LoVo (cell line): ENCODE results near the gene TUBA3C.
"Not testable (repeated sequence)": the region's sequence is repeated elsewhere in the genome, so short reads cannot be mapped to it uniquely, and the experiment has no call there.

Experiments
- DNase-seq: peaks from one replicate; pipeline ENCODE4 v3.0.0-alpha.2; 2016; ENCODE audit warnings: low spot score

The TUBA3C gene

DNA sequence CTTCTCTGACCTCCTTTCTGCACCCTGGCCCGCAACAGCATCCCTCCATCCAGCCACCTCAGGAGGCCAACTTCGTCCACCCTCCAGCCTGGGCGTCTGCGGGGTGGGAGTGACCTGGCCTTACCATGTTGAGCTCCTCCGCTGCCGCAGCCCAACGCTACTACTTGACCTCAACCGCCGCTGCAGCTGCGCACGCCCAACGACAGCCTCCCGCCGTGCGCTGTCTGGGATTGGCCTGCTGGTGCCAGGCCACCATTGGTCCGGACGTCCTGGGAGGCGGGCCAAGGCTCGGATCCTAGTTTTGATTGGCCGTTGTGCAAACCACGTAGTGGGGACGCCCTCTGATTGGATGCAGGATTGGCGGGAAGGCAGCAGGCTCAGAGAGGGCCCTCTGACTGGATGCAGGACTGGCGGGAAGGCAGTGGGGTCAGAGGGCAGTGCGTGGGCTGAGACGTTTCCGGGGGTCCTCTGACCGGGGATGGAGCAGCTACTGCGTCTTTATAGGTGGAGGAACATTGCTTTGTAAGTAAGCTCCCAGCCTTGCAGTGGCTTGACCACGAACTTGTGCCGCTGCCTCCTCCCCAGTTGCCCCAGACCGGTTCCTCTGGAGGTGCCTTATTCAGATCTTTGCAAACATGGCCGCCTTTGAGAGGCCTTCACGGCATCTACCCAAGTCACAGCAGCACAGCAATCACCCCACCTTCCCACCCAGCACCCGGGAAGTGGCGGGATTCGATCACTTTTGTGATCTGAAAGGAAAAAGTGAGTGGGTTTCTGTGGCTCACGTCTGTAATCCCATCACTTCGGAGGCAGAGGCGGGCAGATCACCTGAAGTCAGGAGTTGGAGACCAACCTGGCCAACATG is at the start of gene TUBA3C:
TSS of gene TUBA3C (minus strand) at position 204 of the 865 bp plus-strand sequence. CDS start at position 127, 77 bp downstream.
- DNase-seq: no peak

DNA sequence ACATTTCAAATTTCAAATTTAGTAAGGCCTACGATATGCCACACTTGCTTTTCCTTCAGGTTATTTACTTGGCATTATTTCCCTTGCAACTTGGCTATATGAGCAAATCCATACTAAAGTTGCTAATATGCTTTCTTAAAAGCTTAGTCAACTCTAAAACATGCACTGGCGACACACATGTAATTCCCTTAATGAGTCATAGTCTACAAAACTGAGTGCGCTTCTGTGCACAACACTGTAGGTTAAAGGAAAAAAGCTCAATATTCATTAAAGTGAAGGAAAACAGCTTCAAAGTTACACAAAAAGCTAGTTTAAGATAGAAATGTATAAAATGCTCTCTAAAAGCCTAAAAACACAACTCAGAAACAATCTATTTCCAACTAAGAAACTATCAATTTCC is 25.8 kb upstream of the TUBA3C start:
- DNase-seq: not testable (repeated sequence)

DNA sequence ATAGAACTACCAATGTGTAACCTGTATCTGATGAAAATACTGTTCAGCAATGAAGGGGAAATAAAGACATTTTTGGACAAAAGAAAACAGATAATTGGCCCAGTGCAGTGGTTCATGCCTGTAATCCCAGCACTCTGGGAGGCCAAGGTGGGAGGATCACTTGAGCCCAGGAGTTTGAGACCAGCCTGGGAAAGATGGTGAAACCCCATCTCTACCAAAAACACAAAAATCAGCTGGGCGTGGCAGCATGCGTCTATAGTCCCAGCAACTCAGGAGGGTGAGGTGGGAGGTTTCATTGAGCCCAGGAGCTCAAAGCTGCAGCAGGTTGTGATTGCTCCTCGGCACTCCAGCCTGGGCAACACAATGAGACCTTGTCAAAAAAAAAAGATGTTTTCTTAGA is 11.0 kb upstream of the TUBA3C start:
- not testable (repeated sequence) for DNase-seq

DNA sequence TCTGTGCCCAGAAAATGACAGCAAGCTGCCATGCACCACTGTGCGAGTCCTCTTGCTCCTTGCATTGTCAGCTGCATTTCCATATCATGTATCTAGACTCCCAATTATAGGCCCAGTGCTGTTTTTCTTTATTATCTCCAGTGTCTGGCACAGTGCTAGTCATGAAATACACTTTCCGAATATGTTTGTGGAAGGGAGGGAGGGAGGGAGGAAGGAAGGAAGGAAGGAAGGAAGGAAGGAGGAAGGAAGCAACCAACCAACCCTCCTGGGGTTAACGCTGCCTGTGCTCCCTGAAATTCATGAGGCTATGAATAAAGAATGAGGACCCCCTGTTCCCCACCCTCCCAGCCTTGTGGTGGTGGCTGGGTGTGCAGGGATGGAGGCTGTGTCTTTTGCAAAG is 8.3 kb upstream of the TUBA3C start:
- DNase-seq: not testable (repeated sequence)

DNA sequence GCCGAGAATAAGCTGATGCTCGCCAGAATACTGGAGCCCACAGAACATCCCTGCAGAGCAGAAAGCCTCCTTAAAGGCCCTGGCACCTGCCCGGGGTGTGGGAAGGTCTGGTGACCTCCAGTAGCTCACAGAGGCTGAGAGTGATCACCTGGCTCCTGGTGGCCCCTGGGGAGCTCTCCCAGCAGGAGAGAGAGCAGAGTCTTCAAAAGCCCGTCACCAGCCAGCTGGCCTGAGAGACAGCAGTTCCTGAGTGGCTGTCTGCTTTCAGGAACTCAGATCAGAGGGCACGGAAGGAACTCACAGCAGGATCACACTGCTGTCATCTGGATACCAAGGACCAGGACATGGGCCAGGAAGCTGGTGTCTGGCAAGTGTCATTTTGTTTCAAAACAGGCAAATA is 7.7 kb upstream of the TUBA3C start:
- DNase-seq: not testable (repeated sequence)

DNA sequence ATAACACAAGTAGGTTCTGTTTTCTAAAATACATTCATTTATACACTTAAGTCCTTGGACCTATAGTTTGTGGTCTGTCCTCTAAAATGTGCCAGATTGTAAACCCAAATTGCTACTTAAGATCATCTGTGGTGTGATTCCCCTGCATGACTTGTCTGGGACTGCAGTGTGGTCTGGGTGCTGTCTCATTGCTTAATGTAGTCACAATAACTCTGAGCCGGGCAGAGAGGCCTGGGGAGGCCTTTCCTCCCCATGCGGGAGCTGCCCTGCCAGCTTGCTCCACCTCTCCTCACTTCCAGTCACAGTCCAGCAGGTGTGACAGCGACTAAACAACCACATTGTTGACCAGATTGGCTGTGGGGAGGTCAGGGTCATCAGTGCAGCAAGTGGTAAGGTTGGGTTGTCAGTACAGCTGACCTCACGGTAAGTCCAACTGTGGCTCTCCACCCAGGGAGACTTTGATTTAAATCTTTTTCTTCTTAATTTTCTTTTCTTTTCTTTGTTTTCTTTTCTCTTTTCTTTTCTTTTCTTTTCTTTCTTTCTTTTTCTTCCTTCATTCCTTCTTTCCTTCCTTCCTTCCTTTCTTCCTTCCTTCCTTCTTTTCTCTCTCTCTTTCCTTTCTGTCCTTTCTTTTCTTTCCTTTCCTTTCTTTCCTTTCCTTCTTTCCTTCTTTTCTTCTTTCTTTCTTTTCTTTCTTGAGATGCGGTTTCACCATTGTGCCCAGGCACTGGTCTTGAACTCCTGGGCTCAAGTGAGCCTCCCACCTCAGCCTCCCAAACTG is 4.4 kb upstream of the TUBA3C start:
- no peak for DNase-seq

DNA sequence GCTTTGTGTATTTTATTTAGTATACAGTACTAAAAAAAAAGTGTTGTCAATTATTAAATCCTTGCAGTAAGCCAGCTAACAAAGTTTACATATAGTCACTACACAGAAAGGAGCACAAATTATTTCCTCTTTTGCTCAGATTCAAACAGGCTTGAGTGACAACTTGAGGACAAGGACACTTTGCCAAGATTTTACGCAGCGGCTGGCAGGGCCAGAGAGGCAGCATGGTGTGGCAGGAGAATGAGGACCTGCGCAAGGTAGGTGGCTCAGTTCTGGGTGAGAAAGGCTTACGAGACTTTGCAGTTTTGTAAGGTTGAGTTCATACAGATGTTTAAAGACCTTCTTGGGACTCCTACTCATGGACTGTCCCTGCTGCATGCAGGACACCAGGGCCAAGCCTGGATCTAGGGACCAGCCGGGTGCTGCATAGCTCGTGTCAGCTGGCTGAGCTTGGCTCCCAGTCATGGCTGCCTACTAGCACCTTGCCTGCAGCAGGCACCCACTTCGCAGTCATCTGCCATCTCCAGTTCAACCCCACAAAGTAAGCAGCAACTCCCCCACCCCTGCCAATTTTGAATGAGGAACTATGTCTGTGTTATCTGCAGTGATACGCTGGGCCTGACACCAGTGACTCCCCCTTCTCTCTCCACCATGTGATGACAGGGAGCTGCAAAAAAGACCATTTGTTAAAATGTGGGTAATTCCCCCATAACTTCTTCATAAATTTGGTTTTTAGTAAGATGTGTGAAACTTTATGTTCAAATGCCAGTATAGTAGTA is 3.7 kb upstream of the TUBA3C start:
- DNase-seq: no peak

DNA sequence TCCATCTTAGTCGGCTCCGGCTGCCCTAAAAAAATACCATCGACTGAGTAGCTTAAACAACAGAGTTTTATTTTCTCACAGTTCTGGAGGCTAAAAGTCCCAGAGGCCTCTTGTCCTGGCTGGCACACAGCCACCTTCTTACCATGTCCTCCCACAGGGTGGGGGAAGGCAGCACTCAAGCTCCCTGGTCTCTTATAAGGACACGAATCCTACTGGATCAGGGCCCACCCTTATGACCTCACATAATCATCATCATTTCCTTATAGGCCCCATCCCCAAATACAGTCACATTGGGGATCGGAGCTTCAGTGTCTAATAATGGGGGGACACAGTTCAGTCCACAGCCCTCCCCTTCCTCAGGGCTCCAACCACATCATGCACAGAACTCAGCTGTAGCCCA is 2.6 kb upstream of the TUBA3C start:
- DNase-seq: no peak

DNA sequence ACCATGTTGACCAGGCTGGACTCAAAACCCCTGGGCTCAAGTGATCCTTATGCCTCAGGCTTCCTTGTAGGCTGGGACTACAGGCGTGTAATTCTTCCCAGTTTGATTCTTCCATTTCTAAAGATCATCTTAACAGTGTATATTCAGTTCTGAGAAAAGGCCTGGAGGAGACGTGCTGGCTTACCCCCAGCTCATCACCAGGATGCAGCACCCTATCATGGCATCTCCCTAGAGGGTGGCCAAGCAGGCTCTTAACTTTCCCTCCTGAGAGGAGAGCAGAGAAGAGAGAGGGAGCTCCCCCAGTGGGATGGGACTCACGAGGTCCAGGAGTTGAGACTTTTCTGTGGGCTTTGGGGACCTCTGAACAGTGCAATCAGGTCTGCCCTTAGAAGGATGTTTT is 2.1 kb upstream of the TUBA3C start:
- no peak for DNase-seq

DNA sequence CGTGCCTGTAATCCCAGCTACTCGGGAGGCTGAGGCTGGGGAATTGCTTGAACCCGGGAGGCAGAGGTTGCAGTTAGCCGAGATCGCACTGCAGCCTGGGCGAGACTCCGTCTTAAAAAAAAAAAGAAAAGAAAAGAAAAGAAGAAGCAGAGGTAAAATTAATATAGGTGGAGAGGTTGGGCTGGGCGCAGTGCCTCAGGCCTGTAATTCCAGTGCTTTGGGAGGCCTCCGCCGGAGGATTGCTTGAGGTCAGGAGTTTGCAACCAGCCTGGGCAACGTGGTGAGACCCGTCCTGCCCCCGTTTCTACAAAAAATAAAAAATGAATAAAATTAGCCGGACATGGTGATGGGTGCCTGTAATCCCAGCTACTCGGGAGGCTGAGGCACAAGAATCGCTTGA is 912 bp upstream of the TUBA3C start:
- DNase-seq: no peak

DNA sequence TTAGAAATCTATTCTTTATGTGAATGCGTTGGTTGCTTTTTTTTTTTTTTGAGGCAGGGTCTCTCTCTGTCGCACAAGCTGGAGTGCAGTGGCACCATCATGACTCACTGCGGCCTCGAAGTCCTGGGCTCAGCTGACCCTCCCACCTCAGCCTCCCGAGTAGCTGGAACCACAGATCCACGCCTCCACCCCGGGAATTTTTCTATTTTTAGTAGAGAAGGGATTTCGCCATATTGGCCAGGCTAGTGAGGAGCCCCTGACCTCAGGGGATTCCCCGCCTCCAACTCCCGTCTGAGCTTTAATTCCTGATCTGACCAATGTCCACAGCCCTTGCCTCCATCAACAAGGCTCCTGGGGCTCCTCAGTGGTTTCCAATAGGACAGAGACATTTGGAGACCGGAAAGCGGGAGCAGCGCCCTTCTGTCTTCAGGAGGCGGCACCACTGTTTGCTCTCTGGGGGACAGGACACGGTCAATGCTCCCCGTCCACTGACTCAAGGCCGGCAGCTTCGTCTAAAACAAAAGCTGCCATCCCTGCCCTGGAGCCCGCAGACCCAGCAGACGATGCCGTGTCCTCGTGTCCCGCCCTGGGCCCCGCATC is 503 bp downstream of the TUBA3C start:
- no peak for DNase-seq

DNA sequence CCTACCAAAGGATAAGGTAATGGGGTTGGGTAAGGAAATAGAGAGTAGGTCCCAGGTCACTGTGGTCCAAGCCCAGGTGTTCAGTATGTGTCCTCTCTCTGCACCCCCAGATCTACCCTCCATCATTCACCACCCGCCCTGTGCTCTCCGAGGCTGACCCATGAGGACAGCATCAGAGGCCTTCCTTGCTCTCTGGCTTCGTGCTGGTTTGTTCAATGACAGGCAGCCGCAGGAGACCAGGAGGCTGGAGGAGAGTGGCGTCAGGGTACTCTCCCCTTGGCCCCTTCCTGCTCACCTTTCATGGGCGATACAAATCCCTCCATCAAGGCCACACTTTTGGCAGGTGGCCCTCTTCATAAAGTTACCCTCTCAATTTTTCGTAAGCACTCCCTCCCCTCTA is 1.7 kb downstream of the TUBA3C start:
- no peak for DNase-seq

DNA sequence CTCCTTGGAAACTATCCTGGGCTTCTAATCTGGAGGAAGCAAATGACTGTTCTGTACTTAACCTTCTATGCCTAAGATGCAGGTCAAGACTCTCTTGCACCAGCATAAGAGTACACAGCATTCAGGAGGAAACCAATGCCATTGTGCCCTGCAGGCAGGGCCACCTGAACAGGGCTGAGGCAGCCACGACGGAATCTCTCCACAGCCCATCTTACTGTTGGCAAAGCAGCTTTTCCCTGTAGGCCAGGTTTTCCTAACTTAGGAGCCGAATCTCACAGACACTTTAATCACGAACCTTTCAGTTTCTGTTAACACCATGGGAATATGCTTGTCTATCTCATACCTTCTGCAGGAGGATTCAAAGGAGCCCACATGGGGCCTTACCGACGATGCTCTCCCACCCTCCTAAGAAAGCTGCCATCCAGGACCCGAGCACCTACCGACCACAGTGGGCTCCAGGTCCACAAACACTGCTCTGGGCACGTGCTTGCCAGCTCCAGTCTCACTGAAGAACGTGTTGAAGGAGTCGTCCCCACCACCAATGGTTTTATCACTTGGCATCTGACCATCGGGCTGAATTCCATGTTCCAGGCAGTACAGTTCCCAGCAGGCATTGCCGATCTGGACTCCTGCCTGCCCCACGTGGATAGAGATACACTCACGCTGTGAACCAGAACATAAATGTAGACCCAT is 2.6 kb downstream of the TUBA3C start:
- DNase-seq: no peak

DNA sequence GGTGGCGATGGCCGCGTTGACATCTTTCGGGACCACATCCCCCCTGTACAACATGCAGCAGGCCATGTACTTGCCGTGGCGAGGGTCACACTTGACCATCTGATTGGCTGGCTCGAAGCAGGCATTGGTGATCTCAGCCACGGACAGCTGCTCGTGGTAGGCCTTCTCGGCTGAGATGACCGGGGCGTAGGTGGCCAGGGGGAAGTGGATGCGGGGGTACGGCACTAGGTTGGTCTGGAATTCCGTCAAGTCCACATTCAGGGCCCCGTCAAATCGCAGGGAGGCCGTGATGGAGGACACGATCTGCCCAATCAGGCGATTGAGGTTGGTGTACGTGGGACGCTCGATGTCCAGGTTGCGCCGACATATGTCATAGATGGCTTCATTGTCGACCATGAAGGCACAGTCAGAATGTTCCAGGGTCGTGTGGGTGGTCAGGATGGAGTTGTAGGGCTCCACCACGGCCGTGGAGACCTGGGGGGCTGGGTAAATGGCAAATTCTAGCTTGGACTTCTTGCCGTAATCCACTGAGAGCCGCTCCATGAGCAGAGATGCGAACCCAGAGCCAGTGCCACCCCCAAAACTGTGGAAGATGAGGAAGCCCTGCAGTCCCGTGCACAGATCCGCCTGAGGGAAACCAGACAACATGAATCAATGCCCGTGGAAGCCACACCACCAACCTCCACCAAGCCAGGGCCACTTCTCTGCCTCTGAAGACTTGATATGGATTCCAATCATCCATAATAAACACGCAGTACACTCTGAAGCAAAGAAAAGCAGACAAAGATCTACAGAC is 4.4 kb downstream of the TUBA3C start:
- DNase-seq: not testable (repeated sequence)

DNA sequence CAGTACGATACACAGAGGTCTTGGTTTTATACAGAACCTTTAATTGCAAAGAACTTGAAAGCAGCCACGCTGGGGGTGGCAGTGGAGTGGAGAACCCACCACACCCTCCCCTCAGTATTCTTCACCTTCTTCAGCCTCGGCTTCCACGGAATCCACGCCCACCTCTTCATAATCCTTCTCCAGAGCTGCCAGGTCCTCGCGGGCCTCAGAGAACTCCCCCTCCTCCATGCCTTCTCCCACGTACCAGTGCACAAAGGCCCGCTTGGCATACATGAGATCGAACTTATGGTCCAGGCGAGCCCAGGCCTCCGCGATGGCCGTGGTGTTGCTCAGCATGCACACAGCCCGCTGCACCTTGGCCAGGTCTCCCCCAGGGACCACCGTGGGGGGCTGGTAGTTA is 7.9 kb downstream of the TUBA3C start:
- no peak for DNase-seq

DNA sequence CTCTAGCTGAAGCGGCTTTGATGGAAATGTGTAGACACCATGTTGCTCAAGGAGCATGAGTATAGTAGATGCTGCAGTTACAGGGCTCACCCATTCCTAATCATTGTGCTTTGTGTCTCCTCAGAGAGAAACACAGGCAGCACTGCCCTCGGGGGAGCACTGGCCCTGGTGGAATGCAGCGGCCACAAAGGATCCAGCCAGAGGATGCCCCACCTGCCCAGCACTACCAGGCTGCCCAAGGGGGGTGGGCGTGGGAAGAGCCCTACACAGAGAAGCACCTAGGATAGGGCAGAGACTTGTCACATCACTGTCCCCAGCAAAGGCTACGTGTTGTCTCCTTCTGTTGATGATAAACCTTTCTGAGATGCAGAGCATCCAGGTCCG is 9.0 kb downstream of the TUBA3C start:
- DNase-seq: no peak

DNA sequence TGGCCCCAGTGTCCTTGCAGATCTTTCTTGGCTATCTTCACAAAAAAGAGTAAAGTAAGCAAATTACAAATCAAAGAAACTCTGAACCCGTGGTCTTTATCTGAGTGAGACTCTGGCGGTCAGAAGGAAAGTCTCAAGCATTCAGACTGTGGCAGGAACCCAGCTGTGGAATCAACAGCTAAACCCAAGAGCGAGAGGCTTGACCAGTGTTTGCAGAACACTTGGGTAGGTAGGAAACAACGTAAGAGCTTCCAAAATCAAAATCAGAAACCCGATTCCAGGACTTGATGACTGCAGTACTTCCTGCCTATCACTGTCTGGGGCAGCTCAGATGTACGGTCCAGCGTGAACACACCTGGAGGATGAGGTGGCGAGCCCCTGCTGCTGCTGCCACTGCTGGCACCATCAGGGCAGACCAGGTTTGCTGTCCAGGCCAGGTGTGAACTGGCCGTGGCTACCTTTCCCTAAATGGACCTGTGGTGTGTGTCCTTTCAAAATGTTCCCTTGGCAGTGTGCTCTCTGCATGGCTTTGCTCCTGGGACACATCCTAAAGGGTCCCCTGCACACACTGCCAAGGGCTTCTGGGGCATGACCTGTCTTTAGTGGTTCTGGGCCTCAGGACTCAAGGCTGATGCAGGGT is 9.5 kb downstream of the TUBA3C start:
- DNase-seq: no peak

DNA sequence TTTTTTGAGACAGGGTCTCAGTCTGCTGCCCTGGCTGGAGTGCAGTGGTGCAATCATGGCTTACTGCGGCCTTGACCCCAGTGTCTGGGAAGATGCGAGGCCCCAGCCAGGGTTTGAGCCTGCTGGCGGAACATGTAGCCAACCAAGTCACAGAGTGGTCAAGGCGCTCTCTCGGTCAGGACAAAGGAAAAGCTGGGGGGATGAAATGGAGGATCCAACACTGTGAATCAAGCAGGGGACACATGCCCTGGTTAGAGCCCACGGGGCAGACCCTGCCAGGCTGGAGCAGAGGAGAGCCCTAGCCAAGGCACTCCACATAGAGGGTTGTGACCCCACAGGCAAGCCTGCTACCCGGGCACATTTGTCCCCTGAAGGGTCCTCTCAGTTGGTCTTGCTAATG is 10.1 kb downstream of the TUBA3C start:
- DNase-seq: no peak

DNA sequence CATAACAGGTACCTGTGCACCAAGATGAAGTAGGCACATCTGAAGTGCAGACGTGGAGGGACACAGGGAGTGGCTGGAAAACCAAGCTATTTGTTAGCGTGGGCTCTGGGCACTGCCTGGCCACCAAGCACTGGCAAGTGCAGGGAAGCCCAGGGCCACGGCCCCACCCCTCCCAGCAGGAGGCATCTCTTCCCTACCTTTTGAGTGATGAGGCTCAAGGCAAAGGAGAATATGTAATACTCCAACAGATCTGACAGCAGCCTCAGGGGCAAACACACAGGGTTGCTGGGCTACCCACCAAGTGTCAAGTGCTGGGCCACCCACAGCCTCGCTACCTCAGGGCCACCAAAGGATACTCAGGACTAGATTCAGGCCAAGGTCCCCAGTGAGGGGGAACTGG is 11.6 kb downstream of the TUBA3C start:
- no peak for DNase-seq

DNA sequence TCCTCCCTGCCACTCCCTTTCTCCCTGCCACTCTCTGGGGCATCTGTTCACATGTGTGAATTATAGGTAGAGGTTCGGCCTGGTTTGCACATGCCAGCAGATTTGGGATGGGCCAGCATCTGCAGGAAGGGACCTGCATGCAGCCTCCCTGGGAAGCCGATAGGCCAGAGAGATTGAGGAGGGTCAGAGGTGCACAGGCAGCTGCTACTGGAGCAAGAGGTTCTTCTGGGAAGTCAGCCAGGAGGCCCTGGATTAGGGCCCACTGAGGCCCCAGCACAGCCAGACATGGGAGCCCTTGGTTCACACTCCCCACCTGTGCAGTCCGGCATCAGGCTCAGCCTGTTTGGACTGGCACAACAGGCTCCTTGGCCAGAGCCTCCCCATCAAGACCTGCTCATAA is 12.1 kb downstream of the TUBA3C start:
- DNase-seq: no peak
